H1 (cell line): ENCODE results near the gene PGRMC1.

Source experiments
- POLR2A ChIP-seq, 2 experiments: IDR thresholded peaks; 1 replicate in 1 of 2; 2 replicates in 1 of 2; pipeline ENCODE4 v1.6.1; 2011; ENCODE audit warnings: low read depth in 2 of 2, low read length in 2 of 2, mild to moderate bottlenecking in 2 of 2; ENCODE audit errors: control extremely low read depth in 1 of 2
- TF ChIP-seq, protein P1 (sequence below), 3 experiments: IDR thresholded peaks; 1 replicate in 2 of 3; 2 replicates in 1 of 3; pipeline versions ENCODE4 v1.5.1 to v1.6.1; 2011; ENCODE audit warnings: low read length in 3 of 3, mild to moderate bottlenecking in 3 of 3, inconsistent platforms in 2 of 3, low read depth in 1 of 3, moderate library complexity in 1 of 3; ENCODE audit not compliant: insufficient read depth in 1 of 3; ENCODE audit errors: control extremely low read depth in 1 of 3

DNA sequence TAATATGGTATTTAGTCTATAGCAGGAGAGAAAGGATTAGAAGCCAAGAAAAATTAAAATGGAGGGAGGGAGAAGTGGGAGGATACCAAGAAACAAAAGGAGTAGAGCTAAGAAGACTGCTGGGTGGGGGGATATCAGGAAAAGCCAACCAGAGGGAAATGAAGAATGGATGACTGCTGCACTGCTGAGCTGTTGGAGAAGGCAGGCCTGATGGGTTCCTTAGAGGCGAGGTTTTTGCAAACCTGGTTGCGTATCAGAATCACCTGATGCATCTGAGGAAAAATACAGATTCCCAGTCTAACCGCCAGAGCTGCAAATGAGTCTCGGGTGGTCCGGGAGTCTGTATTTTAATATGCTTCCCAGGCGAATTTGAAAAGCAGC, 1.5 kb downstream of the PGRMC1 start:
- TF ChIP-seq, protein P1, sequence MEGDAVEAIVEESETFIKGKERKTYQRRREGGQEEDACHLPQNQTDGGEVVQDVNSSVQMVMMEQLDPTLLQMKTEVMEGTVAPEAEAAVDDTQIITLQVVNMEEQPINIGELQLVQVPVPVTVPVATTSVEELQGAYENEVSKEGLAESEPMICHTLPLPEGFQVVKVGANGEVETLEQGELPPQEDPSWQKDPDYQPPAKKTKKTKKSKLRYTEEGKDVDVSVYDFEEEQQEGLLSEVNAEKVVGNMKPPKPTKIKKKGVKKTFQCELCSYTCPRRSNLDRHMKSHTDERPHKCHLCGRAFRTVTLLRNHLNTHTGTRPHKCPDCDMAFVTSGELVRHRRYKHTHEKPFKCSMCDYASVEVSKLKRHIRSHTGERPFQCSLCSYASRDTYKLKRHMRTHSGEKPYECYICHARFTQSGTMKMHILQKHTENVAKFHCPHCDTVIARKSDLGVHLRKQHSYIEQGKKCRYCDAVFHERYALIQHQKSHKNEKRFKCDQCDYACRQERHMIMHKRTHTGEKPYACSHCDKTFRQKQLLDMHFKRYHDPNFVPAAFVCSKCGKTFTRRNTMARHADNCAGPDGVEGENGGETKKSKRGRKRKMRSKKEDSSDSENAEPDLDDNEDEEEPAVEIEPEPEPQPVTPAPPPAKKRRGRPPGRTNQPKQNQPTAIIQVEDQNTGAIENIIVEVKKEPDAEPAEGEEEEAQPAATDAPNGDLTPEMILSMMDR (IDR thresholded peaks at IDR 0.05; ENCODE audit: control extremely low read depth in 1 of 3, insufficient read depth in 1 of 3, low read depth in 1 of 3, low read length in 3 of 3), result no peak
- TF ChIP-seq POLR2A (IDR thresholded peaks at IDR 0.05; ENCODE audit: control extremely low read depth in 1 of 2, low read depth in 2 of 2, low read length in 2 of 2), result no peak
